ENCODE measurements around the gene ANKH. TPM values are rescaled to one million over a fixed set of nuclear protein-coding genes. Genes with fewer than 3 reads are reported as not detected.

The ANKH gene
- total and polyA plus RNA-seq, 2 of the 13 experiments (the other 11 are each of a cell fraction or from before 2014, with no cell fraction given), result 25.0 to 36.0 TPM

DNA sequence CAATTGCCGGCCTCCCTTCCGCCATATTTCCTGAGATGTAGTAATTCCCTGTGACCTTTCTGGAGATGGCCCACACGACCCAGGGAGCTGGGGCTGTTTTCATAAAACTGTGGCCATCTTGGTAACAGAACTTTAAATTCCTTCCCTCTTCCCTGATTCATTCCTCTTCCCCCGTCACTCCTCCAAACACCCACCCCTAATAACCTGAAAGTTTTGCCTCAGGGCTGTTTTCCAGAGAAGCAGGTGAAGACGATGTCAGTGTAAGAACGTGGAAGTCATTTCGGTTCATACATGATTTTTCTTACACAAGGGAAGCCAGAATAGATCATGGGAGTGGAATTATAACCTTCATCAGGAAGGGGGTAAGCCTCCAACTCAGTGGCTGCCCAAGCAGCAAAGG, 40.6 kb upstream of the ANKH start:
- Histone ChIP-seq H3K27me3 (ENCODE audit: control insufficient read depth in 1 of 2, insufficient read depth in 2 of 2, low read length in 2 of 2) (no peaks in the 10 kb centered on the region), H2AFZ (ENCODE audit: low read length) (no peak overlapping the region), H3K4me1 (ENCODE audit: insufficient read depth, low read length) (peaks cover 28% of the 10 kb centered on the region), H3K9me3 (ENCODE audit: low read length) (no peaks in the 10 kb centered on the region), H3K4me2 (ENCODE audit: low read depth, low read length) (no peak overlapping the region), H4K20me1 (ENCODE audit: insufficient read depth, low read length) (no peaks in the 10 kb centered on the region), H3K36me3 (replicated peaks in 1 of 2; ENCODE audit: control insufficient read depth in 1 of 2, insufficient read depth in 2 of 2, low read length in 2 of 2) (no peaks in the 10 kb centered on the region), H3K4me3 (replicated peaks in 1 of 3; ENCODE audit: insufficient read depth in 1 of 3, low read depth in 2 of 3, low read length in 3 of 3) (no peak overlapping the region), H3K9ac (ENCODE audit: insufficient read depth, low read depth, low read length) (no peak overlapping the region), H3K27ac (ENCODE audit: extremely low read length, insufficient read depth, low read length) (no peak overlapping the region), H3K79me2 (ENCODE audit: insufficient read depth, low read length) (no peaks in the 10 kb centered on the region)
- BruUV-seq (replicated peaks), result no TSS peak
- ATAC-seq (no peak), DNase-seq (ENCODE audit: low spot score) (no peak), FAIRE-seq (no peak)
- ChIA-PET POLR2A (no interaction called here), CTCF (ENCODE audit: low intra/inter-chr PET ratio, low total read pairs) (no interaction called here)
- 79% methylated on average over 7 of the region's 7 CpGs for WGBS (ENCODE audit: low lambda C conversion rate)
- intact Hi-C loops (cut with micrococcal nuclease; ENCODE audit: unreplicated experiment) (no loop called here), in situ Hi-C loops (cut with HindIII; ENCODE audit: extremely low pct_ligation_motif_present, low pct_unique_long_range_greater_than_20kb) (no loop called here)
- TF ChIP-seq POLR2G (IDR thresholded peaks at IDR 0.05; ENCODE audit: low read depth, low read length) (no peak), KLF11 (CRISPR knock-in tag; IDR thresholded peaks at IDR 0.05) (no peak)

- Histone ChIP-seq H3K4me1 (ENCODE audit: insufficient read depth, low read length) (peaks cover 4% of the 10 kb centered on the region), H3K27me3 (ENCODE audit: control insufficient read depth in 1 of 2, insufficient read depth in 2 of 2, low read length in 2 of 2) (no peaks in the 10 kb centered on the region), H4K20me1 (ENCODE audit: insufficient read depth, low read length) (no peaks in the 10 kb centered on the region), H3K9me3 (ENCODE audit: low read length) (no peaks in the 10 kb centered on the region), H3K9ac (ENCODE audit: insufficient read depth, low read depth, low read length) (no peak overlapping the region), H2AFZ (ENCODE audit: low read length) (no peak overlapping the region), H3K27ac (ENCODE audit: extremely low read length, insufficient read depth, low read length) (no peak overlapping the region), H3K4me2 (ENCODE audit: low read depth, low read length) (no peak overlapping the region), H3K4me3 (replicated peaks in 1 of 3; ENCODE audit: insufficient read depth in 1 of 3, low read depth in 2 of 3, low read length in 3 of 3) (no peak overlapping the region), H3K79me2 (ENCODE audit: insufficient read depth, low read length) (no peaks in the 10 kb centered on the region), H3K36me3 (replicated peaks in 1 of 2; ENCODE audit: control insufficient read depth in 1 of 2, insufficient read depth in 2 of 2, low read length in 2 of 2) (no peaks in the 10 kb centered on the region)
- ChIA-PET CTCF (ENCODE audit: low intra/inter-chr PET ratio, low total read pairs) (no interaction called here), POLR2A (no interaction called here)
- WGBS (ENCODE audit: low lambda C conversion rate), result 42% methylated on average over 2 of the region's 2 CpGs
- no peak for TF ChIP-seq ZNF780A (CRISPR knock-in tag; IDR thresholded peaks at IDR 0.05)
- TF ChIP-seq, protein P1, sequence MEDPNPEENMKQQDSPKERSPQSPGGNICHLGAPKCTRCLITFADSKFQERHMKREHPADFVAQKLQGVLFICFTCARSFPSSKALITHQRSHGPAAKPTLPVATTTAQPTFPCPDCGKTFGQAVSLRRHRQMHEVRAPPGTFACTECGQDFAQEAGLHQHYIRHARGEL (CRISPR knock-in tag; IDR thresholded peaks at IDR 0.05), result no peak
- TF ChIP-seq MIXL1 (CRISPR knock-in tag; IDR thresholded peaks at IDR 0.05), result no peak
- no peak for TF ChIP-seq CEBPG (CRISPR knock-in tag; IDR thresholded peaks at IDR 0.05)
- TF ChIP-seq KLF15 (CRISPR knock-in tag; IDR thresholded peaks at IDR 0.05; ENCODE audit: borderline replicate concordance), result no peak
- no peak for TF ChIP-seq NFYB (CRISPR knock-in tag; IDR thresholded peaks at IDR 0.05)
- no peak for TF ChIP-seq ZNF564 (CRISPR knock-in tag; IDR thresholded peaks at IDR 0.05)
- no peak for TF ChIP-seq ZMAT3 (CRISPR knock-in tag; conservative IDR thresholded peaks at IDR 0.05)
- TF ChIP-seq, protein P2, sequence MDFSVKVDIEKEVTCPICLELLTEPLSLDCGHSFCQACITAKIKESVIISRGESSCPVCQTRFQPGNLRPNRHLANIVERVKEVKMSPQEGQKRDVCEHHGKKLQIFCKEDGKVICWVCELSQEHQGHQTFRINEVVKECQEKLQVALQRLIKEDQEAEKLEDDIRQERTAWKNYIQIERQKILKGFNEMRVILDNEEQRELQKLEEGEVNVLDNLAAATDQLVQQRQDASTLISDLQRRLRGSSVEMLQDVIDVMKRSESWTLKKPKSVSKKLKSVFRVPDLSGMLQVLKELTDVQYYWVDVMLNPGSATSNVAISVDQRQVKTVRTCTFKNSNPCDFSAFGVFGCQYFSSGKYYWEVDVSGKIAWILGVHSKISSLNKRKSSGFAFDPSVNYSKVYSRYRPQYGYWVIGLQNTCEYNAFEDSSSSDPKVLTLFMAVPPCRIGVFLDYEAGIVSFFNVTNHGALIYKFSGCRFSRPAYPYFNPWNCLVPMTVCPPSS (IDR thresholded peaks at IDR 0.05), result no peak
- no peak for TF ChIP-seq ZNF317 (CRISPR knock-in tag; IDR thresholded peaks at IDR 0.05)
- no peak for TF ChIP-seq HNF4G (IDR thresholded peaks at IDR 0.05; ENCODE audit: borderline replicate concordance, low read depth, low read length)
- TF ChIP-seq HNF4G (CRISPR knock-in tag; IDR thresholded peaks at IDR 0.05; ENCODE audit: borderline replicate concordance, low read depth), result no peak
- TF ChIP-seq IRF2 (CRISPR knock-in tag; IDR thresholded peaks at IDR 0.05), result no peak
- no peak for TF ChIP-seq DNMT1 (CRISPR knock-in tag; IDR thresholded peaks at IDR 0.05)
- TF ChIP-seq ZNF616 (CRISPR knock-in tag; IDR thresholded peaks at IDR 0.05; ENCODE audit: low read depth), result no peak
- TF ChIP-seq MED13 (CRISPR knock-in tag; IDR thresholded peaks at IDR 0.05), result no peak
- no peak for TF ChIP-seq ZNF296 (CRISPR knock-in tag; conservative IDR thresholded peaks at IDR 0.05)
- in situ Hi-C loops (cut with HindIII; ENCODE audit: extremely low pct_ligation_motif_present, low pct_unique_long_range_greater_than_20kb), result no loop called here
- intact Hi-C loops (cut with micrococcal nuclease; ENCODE audit: unreplicated experiment), result no loop called here
- no peak for ATAC-seq
- FAIRE-seq, result no peak
- no peak for DNase-seq (ENCODE audit: low spot score)
- BruUV-seq (replicated peaks), result no TSS peak
Observed at GRCh38 chr5:14909369-14909768, 37.8 kb upstream of the ANKH start.
